ENCODE results near the gene SYCP3. TPM values are rescaled to one million over a fixed set of nuclear protein-coding genes. Genes with fewer than 3 reads are reported as not detected.

The SYCP3 gene
- total RNA-seq, 6 experiments from 2014 or later: not detected

DNA sequence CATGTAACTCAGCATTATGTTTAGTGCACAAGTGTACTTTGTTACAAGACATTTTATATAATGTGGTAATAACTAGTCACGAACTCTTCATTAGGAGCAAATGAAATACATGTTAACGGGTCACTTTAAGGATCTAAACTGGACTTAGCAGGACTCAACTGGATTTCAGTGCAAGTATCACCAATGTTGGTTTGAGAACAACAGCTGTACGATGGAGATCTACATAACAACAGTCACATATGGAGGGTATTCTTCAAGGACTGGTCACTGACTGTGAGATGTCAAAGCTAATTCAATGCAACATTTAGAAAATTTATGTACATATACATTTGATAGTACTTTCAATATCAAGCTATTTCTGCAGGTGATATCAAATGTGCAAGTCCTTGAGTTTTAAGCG is 22.5 kb upstream of the SYCP3 start:
- H3K9me3 Mint-ChIP-seq: no peaks in the 10 kb centered on the region
- TF ChIP-seq CTCF (IDR thresholded peaks at IDR 0.05): no peak
- H3K36me3 Mint-ChIP-seq (ENCODE audit: low read depth): no peaks in the 10 kb centered on the region; the same call in 1 of the 2 replicates
- H3K27me3 Mint-ChIP-seq (ENCODE audit: insufficient read depth): peaks cover 2% of the 10 kb centered on the region
- no peak overlapping the region for H3K27ac Mint-ChIP-seq
- no peak overlapping the region for H3K4me3 Mint-ChIP-seq
- no peak for DNase-seq
- no peaks in the 10 kb centered on the region for H3K4me1 Mint-ChIP-seq (ENCODE audit: low read depth)

- TF ChIP-seq CTCF (IDR thresholded peaks at IDR 0.05): no peak
- Mint-ChIP-seq H3K27ac (no peak overlapping the region), H3K9me3 (no peaks in the 10 kb centered on the region), H3K4me3 (no peak overlapping the region), H3K36me3 (ENCODE audit: low read depth) (no peaks in the 10 kb centered on the region; the same call in 1 of the 2 replicates), H3K27me3 (ENCODE audit: insufficient read depth) (peaks cover 2% of the 10 kb centered on the region), H3K4me1 (ENCODE audit: low read depth) (no peaks in the 10 kb centered on the region)
- no peak for DNase-seq
Observed at GRCh38 chr12:101761350-101761749, 22.1 kb upstream of the SYCP3 start.

DNA sequence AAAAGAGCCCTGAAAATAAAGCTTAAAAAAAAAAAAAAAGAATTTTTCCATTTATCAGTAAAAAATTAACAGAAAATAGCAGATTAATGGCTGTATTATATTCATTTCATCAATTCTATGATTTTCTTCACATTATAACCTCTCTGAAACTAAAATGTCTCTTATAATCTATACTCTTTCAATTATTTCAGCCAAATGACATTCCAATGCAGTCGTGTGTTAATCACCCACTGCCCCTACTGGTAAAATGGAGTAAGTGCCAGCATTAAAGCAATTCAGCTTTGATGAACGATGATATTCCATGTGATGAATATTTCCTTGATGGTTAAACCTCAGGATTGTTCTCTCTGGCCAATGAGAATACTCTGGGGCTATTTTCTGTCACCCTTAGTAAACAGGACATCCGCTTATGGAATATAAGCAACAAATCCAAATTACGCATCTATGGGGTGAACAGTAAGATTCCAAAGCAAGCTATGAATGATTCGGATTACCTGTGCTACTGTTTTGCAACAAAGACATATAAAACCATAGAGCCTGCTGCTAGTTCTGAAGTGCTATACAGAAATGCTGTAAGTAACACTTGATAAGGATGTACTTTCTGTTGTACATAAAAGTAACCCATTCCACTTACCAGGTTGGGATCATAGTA is 20.3 kb upstream of the SYCP3 start:
- DNase-seq: peak; percentile 21
- TF ChIP-seq CTCF (IDR thresholded peaks at IDR 0.05): peak; percentile 83
- Mint-ChIP-seq H3K36me3 (ENCODE audit: low read depth) (no peaks in the 10 kb centered on the region; the same call in 1 of the 2 replicates), H3K4me3 (no peak overlapping the region), H3K4me1 (ENCODE audit: low read depth) (no peaks in the 10 kb centered on the region), H3K27me3 (ENCODE audit: insufficient read depth) (peaks cover 2% of the 10 kb centered on the region), H3K9me3 (no peaks in the 10 kb centered on the region), H3K27ac (no peak overlapping the region)

DNA sequence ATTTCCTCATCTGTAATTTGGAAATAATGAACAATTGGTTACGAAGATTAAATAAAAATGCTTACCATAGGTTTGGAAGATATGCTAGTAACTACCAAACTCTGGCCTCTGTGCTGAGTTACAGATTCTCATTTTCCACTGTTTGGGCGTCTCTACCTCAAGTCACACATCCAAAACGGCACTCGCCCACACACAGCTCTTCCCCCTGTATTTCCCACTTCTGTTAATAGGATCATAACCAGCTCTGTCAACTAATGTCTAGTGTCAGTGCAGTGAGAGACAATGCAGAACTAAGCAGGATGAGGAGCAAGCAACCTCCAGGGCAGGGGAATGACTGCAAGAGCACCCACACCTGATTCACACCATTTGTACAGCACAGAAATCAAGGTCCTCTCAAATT is 10.9 kb upstream of the SYCP3 start:
- no peak overlapping the region for H3K4me3 Mint-ChIP-seq
- no peaks in the 10 kb centered on the region; the same call in 1 of the 2 replicates for H3K27me3 Mint-ChIP-seq (ENCODE audit: insufficient read depth)
- H3K36me3 Mint-ChIP-seq (ENCODE audit: low read depth): peaks cover 8% of the 10 kb centered on the region; the same call in 1 of the 2 replicates
- no peaks in the 10 kb centered on the region for H3K9me3 Mint-ChIP-seq
- TF ChIP-seq CTCF (IDR thresholded peaks at IDR 0.05): no peak
- DNase-seq: no peak
- H3K4me1 Mint-ChIP-seq (ENCODE audit: low read depth): no peaks in the 10 kb centered on the region
- H3K27ac Mint-ChIP-seq: no peak overlapping the region

- H3K4me1 Mint-ChIP-seq (ENCODE audit: low read depth): no peaks in the 10 kb centered on the region
- no peaks in the 10 kb centered on the region; the same call in 1 of the 2 replicates for H3K27me3 Mint-ChIP-seq (ENCODE audit: insufficient read depth)
- no peak for TF ChIP-seq CTCF (IDR thresholded peaks at IDR 0.05)
- no peak overlapping the region; the same call in 1 of the 2 replicates for H3K27ac Mint-ChIP-seq
- H3K4me3 Mint-ChIP-seq: no peak overlapping the region
- H3K9me3 Mint-ChIP-seq: no peaks in the 10 kb centered on the region
- H3K36me3 Mint-ChIP-seq (ENCODE audit: low read depth): peaks cover 8% of the 10 kb centered on the region; the same call in 1 of the 2 replicates
- DNase-seq: no peak
Observed at GRCh38 chr12:101749657-101750056, 10.4 kb upstream of the SYCP3 start.
